ENCODE data around the gene SASS6. TPM values are rescaled to one million over a fixed set of nuclear protein-coding genes. Genes with fewer than 3 reads are reported as not detected.

Gene SASS6
- total RNA-seq, 1 experiment from 2014 or later: 8.7 TPM

DNA sequence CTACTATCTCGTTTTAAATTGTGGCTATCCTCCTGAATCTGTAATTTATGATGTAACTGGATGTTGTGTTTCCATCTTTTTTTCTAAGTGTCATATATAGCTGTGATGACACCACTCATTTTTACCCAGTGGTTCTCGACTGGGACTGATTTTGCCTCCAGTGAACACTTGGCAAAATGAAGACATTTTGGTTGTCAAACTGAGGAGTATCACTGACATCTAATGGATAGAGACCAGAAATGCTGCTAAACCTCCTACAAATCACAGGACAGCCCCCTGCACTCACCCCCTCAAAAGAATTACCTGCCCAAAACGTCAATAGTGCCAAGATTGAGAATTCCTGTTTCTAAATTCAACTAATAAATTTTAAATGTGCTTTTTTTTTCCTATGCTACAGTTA, 2.1 kb upstream of the SASS6 start:
- POLR2A ChIA-PET (ENCODE audit: unreplicated experiment): no interaction called here
- BruUV-seq (replicated peaks): no TSS peak
- no peak for DNase-seq

GRCh38 chr1:100131623-100132022, 1.1 kb downstream of the SASS6 start:
- Histone ChIP-seq H3K27ac (no peak overlapping the region), H3K79me2 (ENCODE audit: low read depth) (peaks cover 88% of the 10 kb centered on the region), H3F3A (ENCODE audit: insufficient read depth, low read depth) (peaks cover 6% of the 10 kb centered on the region), H2AFZ (peak overlapping the region; percentile 97), H3K9me2 (ENCODE audit: insufficient read depth) (no peaks in the 10 kb centered on the region), H3K4me2 (peak overlapping the region; percentile 89), H3K9me3 (ENCODE audit: insufficient read depth, low read depth) (no peaks in the 10 kb centered on the region), H3K27me3 (ENCODE audit: insufficient read depth, low read depth) (no peaks in the 10 kb centered on the region), H3K36me3 (ENCODE audit: low read depth) (no peaks in the 10 kb centered on the region), H4K20me1 (ENCODE audit: insufficient read depth) (no peaks in the 10 kb centered on the region), H3K4me1 (replicated peaks; ENCODE audit: insufficient read depth) (peaks cover 34% of the 10 kb centered on the region), H3K4me3 (peak overlapping the region; percentile 87)
- DNase-seq: no peak
- TF ChIP-seq CTCF (conservative IDR thresholded peaks at IDR 0.05) (no peak), EZH2 (IDR thresholded peaks at IDR 0.05; ENCODE audit: low read depth) (no peak)
- no TSS peak for BruUV-seq (replicated peaks)
- ChIA-PET POLR2A (ENCODE audit: unreplicated experiment) (no interaction called here), CTCF (interaction anchor here (0.7 kb wide), 1 partner anchor 134 kb away, joined by 4 read pairs; the partner anchor contains the start of gene RTCA)
- intact Hi-C loops (cut with micrococcal nuclease; ENCODE audit: unreplicated experiment): loop anchor here (2.0 to 10.0 kb wide), 5 partner anchors 135 to 763 kb away; partner anchors contain the start of genes CDC14A, EXTL2, RTCA and SLC30A7

More for the DNA sequence above, 2.1 kb upstream of the SASS6 start:
- Histone ChIP-seq H3K36me3 (ENCODE audit: low read depth) (peaks cover 23% of the 10 kb centered on the region), H3K27me3 (ENCODE audit: insufficient read depth, low read depth) (no peaks in the 10 kb centered on the region), H3F3A (ENCODE audit: insufficient read depth, low read depth) (peaks cover 6% of the 10 kb centered on the region), H3K9me3 (ENCODE audit: insufficient read depth, low read depth) (no peaks in the 10 kb centered on the region), H3K9me2 (ENCODE audit: insufficient read depth) (no peaks in the 10 kb centered on the region), H4K20me1 (ENCODE audit: insufficient read depth) (no peaks in the 10 kb centered on the region), H3K27ac (no peak overlapping the region), H3K79me2 (ENCODE audit: low read depth) (peaks cover 58% of the 10 kb centered on the region), H3K4me2 (peak overlapping the region; percentile 89), H3K4me1 (replicated peaks; ENCODE audit: insufficient read depth) (peaks cover 34% of the 10 kb centered on the region), H3K4me3 (no peak overlapping the region), H2AFZ (no peak overlapping the region)
- intact Hi-C loops (cut with micrococcal nuclease; ENCODE audit: unreplicated experiment): loop anchor here (10.0 kb wide), 2 partner anchors 320 to 760 kb away; partner anchors contain the start of genes EXTL2 and SLC30A7
- TF ChIP-seq CTCF (conservative IDR thresholded peaks at IDR 0.05): no peak
- no peak for TF ChIP-seq EZH2 (IDR thresholded peaks at IDR 0.05; ENCODE audit: low read depth)
- CTCF ChIA-PET: no interaction called here

- H3K9me3 ChIP-seq (ENCODE audit: insufficient read depth, low read depth): no peaks in the 10 kb centered on the region
- no TSS peak for BruUV-seq (replicated peaks)
- no peaks in the 10 kb centered on the region for H3K9me2 ChIP-seq (ENCODE audit: insufficient read depth)
- no peaks in the 10 kb centered on the region for H4K20me1 ChIP-seq (ENCODE audit: insufficient read depth)
- H3K4me3 ChIP-seq: peak overlapping the region; percentile 4; the same call in 1 of the 2 replicates
- H3K4me2 ChIP-seq: peak overlapping the region; percentile 89
- peaks cover 34% of the 10 kb centered on the region for H3K4me1 ChIP-seq (replicated peaks; ENCODE audit: insufficient read depth)
- DNase-seq: no peak
- H3K27ac ChIP-seq: no peak overlapping the region
- intact Hi-C loops (cut with micrococcal nuclease; ENCODE audit: unreplicated experiment): loop anchor here (10.0 kb wide), 2 partner anchors 324 to 764 kb away; partner anchors contain the start of genes EXTL2 and SLC30A7
- no peaks in the 10 kb centered on the region for H3K27me3 ChIP-seq (ENCODE audit: insufficient read depth, low read depth)
- CTCF ChIA-PET: no interaction called here
- H3K79me2 ChIP-seq (ENCODE audit: low read depth): peaks cover 89% of the 10 kb centered on the region
- no peak overlapping the region for H2AFZ ChIP-seq
- peaks cover 6% of the 10 kb centered on the region for H3F3A ChIP-seq (ENCODE audit: insufficient read depth, low read depth)
- H3K36me3 ChIP-seq (ENCODE audit: low read depth): no peaks in the 10 kb centered on the region
- POLR2A ChIA-PET (ENCODE audit: unreplicated experiment): interaction anchor here (0.7 kb wide), 1 partner anchor 92 kb away, joined by 10 read pairs; no protein-coding TSS in a partner anchor
- TF ChIP-seq EZH2 (IDR thresholded peaks at IDR 0.05; ENCODE audit: low read depth) (no peak), CTCF (conservative IDR thresholded peaks at IDR 0.05) (no peak)
Measured at GRCh38 chr1:100130552-100131077, 2.1 kb downstream of the SASS6 start.

Data from PC-9 (cell line).